ENCODE measurements around the gene IL1RAP. TPM values are rescaled to one million over a fixed set of nuclear protein-coding genes. Genes with fewer than 3 reads are reported as not detected.

The IL1RAP gene
- total RNA-seq, 1 experiment from 2014 or later = 62.0 TPM

- Mint-ChIP-seq H3K27ac (ENCODE audit: low read depth, unreplicated experiment) (no peak overlapping the region), H3K9me3 (ENCODE audit: unreplicated experiment) (no peaks in the 10 kb centered on the region), H3K4me3 (ENCODE audit: unreplicated experiment) (no peak overlapping the region), H3K36me3 (ENCODE audit: insufficient read depth, unreplicated experiment) (peaks cover 10% of the 10 kb centered on the region), H3K27me3 (ENCODE audit: insufficient read depth, unreplicated experiment) (no peaks in the 10 kb centered on the region), H3K4me1 (ENCODE audit: insufficient read depth, unreplicated experiment) (peaks cover 42% of the 10 kb centered on the region)
- BruUV-seq (replicated peaks) = no TSS peak
- no peak for DNase-seq (ENCODE audit: unreplicated experiment)
- POLR2A ChIA-PET = interaction anchor here (0.6 to 9.1 kb wide), 4 partner anchors 14 to 48 kb away, joined by 3 to 199 read pairs (median 6); partner anchors contain the start of gene IL1RAP
- CTCF ChIA-PET = no interaction called here
- intact Hi-C loops (cut with micrococcal nuclease) = no loop called here
- TF ChIP-seq, protein P1, sequence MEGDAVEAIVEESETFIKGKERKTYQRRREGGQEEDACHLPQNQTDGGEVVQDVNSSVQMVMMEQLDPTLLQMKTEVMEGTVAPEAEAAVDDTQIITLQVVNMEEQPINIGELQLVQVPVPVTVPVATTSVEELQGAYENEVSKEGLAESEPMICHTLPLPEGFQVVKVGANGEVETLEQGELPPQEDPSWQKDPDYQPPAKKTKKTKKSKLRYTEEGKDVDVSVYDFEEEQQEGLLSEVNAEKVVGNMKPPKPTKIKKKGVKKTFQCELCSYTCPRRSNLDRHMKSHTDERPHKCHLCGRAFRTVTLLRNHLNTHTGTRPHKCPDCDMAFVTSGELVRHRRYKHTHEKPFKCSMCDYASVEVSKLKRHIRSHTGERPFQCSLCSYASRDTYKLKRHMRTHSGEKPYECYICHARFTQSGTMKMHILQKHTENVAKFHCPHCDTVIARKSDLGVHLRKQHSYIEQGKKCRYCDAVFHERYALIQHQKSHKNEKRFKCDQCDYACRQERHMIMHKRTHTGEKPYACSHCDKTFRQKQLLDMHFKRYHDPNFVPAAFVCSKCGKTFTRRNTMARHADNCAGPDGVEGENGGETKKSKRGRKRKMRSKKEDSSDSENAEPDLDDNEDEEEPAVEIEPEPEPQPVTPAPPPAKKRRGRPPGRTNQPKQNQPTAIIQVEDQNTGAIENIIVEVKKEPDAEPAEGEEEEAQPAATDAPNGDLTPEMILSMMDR (IDR thresholded peaks at IDR 0.05; ENCODE audit: unreplicated experiment) = no peak
These were observed 24.4 kb downstream of the IL1RAP start for GRCh38 chr3:190538288-190538687.

GRCh38 chr3:190539526-190539925 lies 25.6 kb downstream of the IL1RAP start:
- CTCF ChIA-PET = no interaction called here
- Mint-ChIP-seq H3K4me1 (ENCODE audit: insufficient read depth, unreplicated experiment) (peaks cover 35% of the 10 kb centered on the region), H3K36me3 (ENCODE audit: insufficient read depth, unreplicated experiment) (peaks cover 10% of the 10 kb centered on the region), H3K27me3 (ENCODE audit: insufficient read depth, unreplicated experiment) (no peaks in the 10 kb centered on the region), H3K9me3 (ENCODE audit: unreplicated experiment) (no peaks in the 10 kb centered on the region), H3K27ac (ENCODE audit: low read depth, unreplicated experiment) (no peak overlapping the region), H3K4me3 (ENCODE audit: unreplicated experiment) (no peak overlapping the region)
- TF ChIP-seq, protein P1 (IDR thresholded peaks at IDR 0.05; ENCODE audit: unreplicated experiment) = no peak
- no TSS peak for BruUV-seq (replicated peaks)
- POLR2A ChIA-PET = interaction anchor here (0.7 kb wide), 1 partner anchor 19 kb away, joined by 3 read pairs; no protein-coding TSS in a partner anchor
- no peak for DNase-seq (ENCODE audit: unreplicated experiment)
- intact Hi-C loops (cut with micrococcal nuclease) = no loop called here

- DNase-seq (ENCODE audit: unreplicated experiment) = no peak
- intact Hi-C loops (cut with micrococcal nuclease) = no loop called here
- H3K9me3 Mint-ChIP-seq (ENCODE audit: unreplicated experiment) = no peaks in the 10 kb centered on the region
- POLR2A ChIA-PET = interaction anchor here (1.0 to 1.4 kb wide), 2 partner anchors 15 to 26 kb away, joined by 3 to 4 read pairs; no protein-coding TSS in a partner anchor
- H3K4me1 Mint-ChIP-seq (ENCODE audit: insufficient read depth, unreplicated experiment) = peaks cover 20% of the 10 kb centered on the region
- no peak overlapping the region for H3K27ac Mint-ChIP-seq (ENCODE audit: low read depth, unreplicated experiment)
- CTCF ChIA-PET = interaction anchor here (0.7 to 0.9 kb wide), 2 partner anchors 16 to 26 kb away, joined by 3 to 5 read pairs; no protein-coding TSS in a partner anchor
- no peaks in the 10 kb centered on the region for H3K27me3 Mint-ChIP-seq (ENCODE audit: insufficient read depth, unreplicated experiment)
- peaks cover 5% of the 10 kb centered on the region for H3K36me3 Mint-ChIP-seq (ENCODE audit: insufficient read depth, unreplicated experiment)
- H3K4me3 Mint-ChIP-seq (ENCODE audit: unreplicated experiment) = no peak overlapping the region
- no TSS peak for BruUV-seq (replicated peaks)
- TF ChIP-seq, protein P1 (IDR thresholded peaks at IDR 0.05; ENCODE audit: unreplicated experiment) = no peak
These were observed 27.1 kb downstream of the IL1RAP start for GRCh38 chr3:190541008-190541407.

DNA sequence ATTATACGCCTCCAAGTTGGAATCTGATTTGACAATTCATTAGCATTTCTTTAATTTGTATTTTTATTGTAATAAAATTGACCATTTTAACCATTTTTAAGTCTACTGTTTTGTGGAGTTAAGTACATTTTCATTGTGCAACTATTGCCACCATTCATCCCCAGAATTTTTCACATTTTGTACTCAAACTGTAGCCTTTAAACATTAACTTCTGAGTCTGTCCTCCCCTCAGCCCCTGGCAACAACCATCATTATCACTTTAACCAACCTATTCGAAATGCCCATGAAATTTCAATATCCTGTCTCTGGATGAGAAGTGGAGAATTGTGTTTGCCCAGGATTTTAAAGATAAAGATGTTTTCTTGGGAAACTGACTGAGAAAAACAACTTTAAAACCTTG lies 27.7 kb downstream of the IL1RAP start:
- POLR2A ChIA-PET = interaction anchor here (1.4 kb wide), 1 partner anchor 27 kb away, joined by 4 read pairs; no protein-coding TSS in a partner anchor
- no TSS peak for BruUV-seq (replicated peaks)

More for the DNA sequence above, 27.7 kb downstream of the IL1RAP start:
- Mint-ChIP-seq H3K9me3 (ENCODE audit: unreplicated experiment) (no peaks in the 10 kb centered on the region), H3K36me3 (ENCODE audit: insufficient read depth, unreplicated experiment) (peaks cover 5% of the 10 kb centered on the region), H3K27ac (ENCODE audit: low read depth, unreplicated experiment) (no peak overlapping the region), H3K4me3 (ENCODE audit: unreplicated experiment) (no peak overlapping the region), H3K4me1 (ENCODE audit: insufficient read depth, unreplicated experiment) (peaks cover 20% of the 10 kb centered on the region), H3K27me3 (ENCODE audit: insufficient read depth, unreplicated experiment) (no peaks in the 10 kb centered on the region)
- no peak for DNase-seq (ENCODE audit: unreplicated experiment)
- TF ChIP-seq, protein P1 (IDR thresholded peaks at IDR 0.05; ENCODE audit: unreplicated experiment) = no peak
- CTCF ChIA-PET = no interaction called here
- intact Hi-C loops (cut with micrococcal nuclease) = no loop called here
